ENCODE results near the gene LRMDA.

LRMDA gene

GRCh38 chr10:75889051-75889450 is 457.6 kb downstream of the LRMDA start:
- DNase-seq, result no peak

- no peak for DNase-seq
These were observed 463.3 kb downstream of the LRMDA start for GRCh38 chr10:75894761-75895160.

- no peak for DNase-seq
These were observed 463.8 kb downstream of the LRMDA start for GRCh38 chr10:75895259-75895658.

GRCh38 chr10:75899816-75900390 is 468.5 kb downstream of the LRMDA start:
- no peak for DNase-seq

- DNase-seq, result no peak
These were observed 471.4 kb downstream of the LRMDA start for GRCh38 chr10:75902816-75903215.

- DNase-seq, result no peak
These were observed 473.3 kb downstream of the LRMDA start for GRCh38 chr10:75904499-75905283.

GRCh38 chr10:75905490-75905889 is 474.1 kb downstream of the LRMDA start:
- DNase-seq, result no peak

- no peak for DNase-seq
These were observed 478.6 kb downstream of the LRMDA start for GRCh38 chr10:75910032-75910431.

GRCh38 chr10:75911426-75911825 is 480.0 kb downstream of the LRMDA start:
- DNase-seq, result no peak

- DNase-seq, result no peak
These were observed 485.5 kb downstream of the LRMDA start for GRCh38 chr10:75916906-75917305.

GRCh38 chr10:75919913-75920312 is 488.5 kb downstream of the LRMDA start:
- no peak for DNase-seq

- no peak for DNase-seq
These were observed 491.0 kb downstream of the LRMDA start for GRCh38 chr10:75922435-75922834.

- DNase-seq, result no peak
These were observed 493.0 kb downstream of the LRMDA start for GRCh38 chr10:75924309-75924902.

GRCh38 chr10:75925999-75926398 is 494.6 kb downstream of the LRMDA start:
- DNase-seq, result no peak

- DNase-seq, result no peak
These were observed 495.3 kb downstream of the LRMDA start for GRCh38 chr10:75926763-75927162.

GRCh38 chr10:75928231-75928630 is 496.8 kb downstream of the LRMDA start:
- DNase-seq, result no peak

GRCh38 chr10:75929630-75930161 is 498.3 kb downstream of the LRMDA start:
- DNase-seq, result no peak

GRCh38 chr10:75932921-75933320 is 501.5 kb downstream of the LRMDA start:
- no peak for DNase-seq

GRCh38 chr10:75935240-75935639 is 503.8 kb downstream of the LRMDA start:
- DNase-seq, result no peak

- no peak for DNase-seq
These were observed 504.4 kb downstream of the LRMDA start for GRCh38 chr10:75935650-75936400.

GRCh38 chr10:75936841-75937240 is 505.4 kb downstream of the LRMDA start:
- DNase-seq, result no peak

- DNase-seq, result no peak
These were observed 506.4 kb downstream of the LRMDA start for GRCh38 chr10:75937823-75938222.

- no peak for DNase-seq
These were observed 507.1 kb downstream of the LRMDA start for GRCh38 chr10:75938380-75939122.
